HG02588 (cell line): ENCODE results near the gene GALR2.
"Not testable (repeated sequence)": the region's sequence is repeated elsewhere in the genome, so short reads cannot be mapped to it uniquely, and the experiment has no call there.

Experiments
- ATAC-seq: cut with Tn5 transposase; IDR thresholded peaks from one replicate; pipeline ENCODE4 v1.9.1; 2021; ENCODE audit warnings: mild to moderate bottlenecking, moderate library complexity; ENCODE audit not compliant: unreplicated experiment

GALR2 gene

GRCh38 chr17:76049836-76050537 lies 24.6 kb upstream of the GALR2 start:
- ATAC-seq: no peak

- no peak for ATAC-seq
Measured at GRCh38 chr17:76050538-76051467, 23.8 kb upstream of the GALR2 start.

GRCh38 chr17:76051561-76051960 lies 23.0 kb upstream of the GALR2 start:
- no peak for ATAC-seq

GRCh38 chr17:76053246-76054111 lies 21.1 kb upstream of the GALR2 start:
- ATAC-seq: no peak

GRCh38 chr17:76054112-76054476 lies 20.5 kb upstream of the GALR2 start:
- ATAC-seq: no peak

- no peak for ATAC-seq
Measured at GRCh38 chr17:76056882-76057281, 17.7 kb upstream of the GALR2 start.

GRCh38 chr17:76058264-76058663 lies 16.3 kb upstream of the GALR2 start:
- ATAC-seq: not testable (repeated sequence)

- no peak for ATAC-seq
Measured at GRCh38 chr17:76063875-76064546, 10.6 kb upstream of the GALR2 start.

- ATAC-seq: no peak
Measured at GRCh38 chr17:76065775-76066174, 8.8 kb upstream of the GALR2 start.

- ATAC-seq: no peak
Measured at GRCh38 chr17:76071531-76072147, 2.9 kb upstream of the GALR2 start.

- ATAC-seq: peak; percentile 83
Measured at GRCh38 chr17:76072148-76072858, 2.3 kb upstream of the GALR2 start, which contains the start of gene SRP68. Gene SRP68 (minus strand): TSS chr17:76072517. CDS start chr17:76072491, 26 bp downstream.

GRCh38 chr17:76075364-76076145 lies 974 bp downstream of the GALR2 start:
- ATAC-seq: no peak

GRCh38 chr17:76076146-76076764 lies 1.7 kb downstream of the GALR2 start:
- ATAC-seq: no peak

- no peak for ATAC-seq
Measured at GRCh38 chr17:76076765-76077583, 2.4 kb downstream of the GALR2 start.

GRCh38 chr17:76077584-76078110 lies 3.1 kb downstream of the GALR2 start:
- ATAC-seq: no peak

- ATAC-seq: not testable (repeated sequence)
Measured at GRCh38 chr17:76078370-76078769, 3.8 kb downstream of the GALR2 start.
